ENCODE data around the gene UCN2.

The UCN2 gene

DNA sequence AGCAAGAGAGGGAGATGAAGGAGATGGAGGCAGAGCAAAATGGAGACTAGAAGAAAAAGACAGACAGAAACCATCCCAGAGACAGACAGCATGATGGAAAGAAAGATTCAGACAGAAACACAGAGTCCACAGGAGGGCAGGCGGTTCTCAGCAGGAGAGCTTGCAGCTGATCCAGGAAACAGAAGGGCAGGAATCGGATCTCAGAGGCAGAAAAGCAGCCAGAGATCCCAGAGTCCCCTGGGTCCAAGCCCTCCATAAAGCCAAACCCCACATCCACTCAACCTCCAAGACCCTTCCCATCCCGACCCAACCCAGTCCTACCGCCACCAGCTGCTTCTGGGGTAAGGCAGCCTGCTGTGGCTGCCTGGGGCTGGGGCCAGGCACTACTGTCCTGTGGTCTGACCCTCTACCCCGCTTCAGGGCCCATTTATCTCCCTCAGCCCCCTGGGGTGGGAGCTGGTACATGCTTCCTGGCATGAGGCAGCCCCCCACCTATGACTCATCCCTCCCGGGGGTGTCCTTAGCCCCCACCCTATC, at the start of gene UCN2:
TSS of gene UCN2 (minus strand) at position 400 of the 537 bp plus-strand sequence. CDS start 657 bp downstream, outside the sequence.
- DNase-seq, result no peak

DNA sequence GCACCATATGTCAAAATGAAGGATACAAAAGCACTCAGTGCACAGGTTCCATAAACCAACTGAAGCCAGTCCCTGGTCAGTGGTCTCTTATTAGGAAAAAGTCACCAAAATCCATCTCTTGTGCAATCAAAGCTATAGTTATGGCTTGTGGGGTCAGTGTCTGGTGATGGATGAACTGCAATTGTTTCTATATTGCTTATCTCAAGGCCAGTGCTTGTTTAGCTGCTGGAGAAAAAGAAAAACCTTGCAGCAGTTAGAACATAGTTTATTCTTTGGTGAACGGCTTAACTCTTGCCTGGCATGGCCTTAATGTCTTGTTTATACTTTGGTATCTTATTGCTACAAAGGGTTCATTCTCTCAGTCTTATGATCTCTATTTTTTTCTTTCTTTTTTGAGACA, 48.7 kb upstream of the UCN2 start:
- no peak for DNase-seq

DNA sequence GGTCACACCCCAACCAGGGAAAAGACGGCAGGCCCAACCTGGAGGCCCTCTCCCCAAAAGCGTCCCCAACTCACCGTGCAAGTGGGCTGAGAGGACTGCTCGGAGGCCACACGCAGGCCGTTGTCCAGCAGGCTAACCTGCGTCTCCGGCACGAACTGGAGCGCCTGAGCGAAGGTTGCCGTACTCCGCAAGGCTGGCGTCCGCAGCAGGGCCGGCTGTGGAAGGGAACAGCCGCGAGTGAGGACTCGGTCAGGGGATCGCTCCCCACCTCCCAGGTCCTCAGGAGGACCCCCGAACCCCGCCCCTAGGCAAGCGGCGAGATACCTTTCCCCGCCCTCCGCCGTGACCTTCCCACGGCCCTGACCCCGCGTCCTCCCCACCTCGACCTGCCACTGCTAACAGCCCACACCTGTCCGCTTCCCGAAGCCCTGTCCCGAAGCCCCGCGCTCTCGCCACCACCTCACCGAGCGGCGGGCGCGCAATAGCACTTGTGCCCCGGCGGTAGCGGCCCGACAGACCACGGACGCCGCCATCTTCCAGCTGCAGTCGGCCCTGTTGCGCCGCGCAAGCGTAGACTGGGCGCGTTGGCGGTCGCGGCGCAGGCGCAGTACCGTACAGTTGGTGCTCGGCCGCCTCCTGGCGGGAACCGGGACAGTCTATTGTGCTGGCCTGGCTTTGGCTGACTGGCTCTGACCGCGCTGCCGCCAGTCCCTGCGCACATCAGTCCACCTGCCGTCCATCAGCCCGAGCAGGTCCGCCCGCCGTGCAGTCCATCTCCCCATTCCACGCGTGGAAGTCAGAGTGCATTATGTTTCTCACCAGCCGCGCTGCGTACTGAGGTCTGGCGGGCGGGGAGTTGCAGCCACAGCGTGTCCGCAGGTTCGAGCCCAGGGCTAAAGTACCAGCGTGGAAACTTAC, 45.8 kb upstream of the UCN2 start, which contains the start of gene UQCRC1:
TSS of gene UQCRC1 (minus strand) at position 559 of the 918 bp plus-strand sequence. CDS start at position 533, 26 bp downstream.
- DNase-seq, result peak; percentile 92

DNA sequence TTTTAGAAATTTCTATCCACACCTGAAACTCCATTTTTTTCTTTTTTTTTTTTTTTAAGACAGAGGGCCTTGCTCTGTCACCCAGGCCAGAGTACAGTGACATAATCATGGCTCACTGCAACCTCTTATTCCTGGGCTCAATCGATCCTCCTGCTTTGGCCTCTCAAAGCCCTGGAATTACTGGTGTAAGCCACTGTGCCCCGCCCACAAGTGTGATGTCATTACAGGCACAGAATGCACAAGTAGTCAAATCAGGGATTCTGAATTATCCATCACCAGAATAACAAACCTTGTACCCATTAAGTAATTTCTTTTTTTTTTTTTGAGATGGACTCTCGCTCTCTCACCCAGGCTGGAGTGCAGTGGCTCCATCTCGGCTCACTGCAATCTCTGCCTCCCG, 43.9 kb upstream of the UCN2 start:
- DNase-seq, result no peak

GRCh38 chr3:48601622-48601994, 38.0 kb upstream of the UCN2 start:
- no peak for DNase-seq

DNA sequence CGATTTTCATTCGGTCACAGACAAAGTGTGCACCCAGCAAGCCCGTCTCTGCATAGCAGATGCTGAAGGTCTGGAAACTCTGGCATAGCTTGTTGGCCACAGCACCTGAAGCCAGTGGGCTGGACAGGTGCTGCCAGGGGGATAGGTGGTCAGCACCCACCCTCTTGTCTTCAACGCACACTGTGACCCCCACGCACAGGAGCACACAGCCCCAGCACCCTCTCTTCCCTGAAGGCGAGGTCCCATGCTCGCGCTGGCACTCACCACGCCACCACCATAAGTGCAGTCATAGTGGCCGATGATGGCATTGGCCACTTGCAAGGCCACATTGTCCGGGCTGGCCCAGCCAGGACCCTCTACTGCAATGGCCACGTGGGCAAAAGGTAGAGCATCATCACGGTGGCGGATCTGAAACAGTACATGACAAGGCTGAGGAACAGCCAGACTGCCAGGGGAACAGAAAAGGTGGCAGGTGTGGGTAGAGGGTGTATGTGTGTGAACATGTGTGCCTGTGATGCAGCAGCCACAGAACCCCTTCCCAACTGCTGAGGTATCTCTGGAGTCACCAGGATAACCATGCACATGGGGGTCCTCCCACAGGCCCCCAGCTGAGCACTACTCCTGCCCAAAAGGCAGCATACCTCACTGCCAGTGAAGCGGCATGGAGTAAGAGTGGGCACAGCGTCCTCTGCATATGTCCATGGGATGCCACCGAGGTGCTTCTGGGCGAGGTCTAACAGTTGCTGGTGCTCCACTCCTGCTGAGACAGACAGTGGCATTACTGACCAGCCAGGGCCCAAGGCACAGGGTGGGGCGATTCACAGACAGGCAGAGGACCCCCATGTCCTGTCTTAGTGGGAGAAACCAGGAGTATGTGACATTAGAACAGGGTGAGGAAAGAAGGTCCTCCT, 37.4 kb upstream of the UCN2 start:
- no peak for DNase-seq

DNA sequence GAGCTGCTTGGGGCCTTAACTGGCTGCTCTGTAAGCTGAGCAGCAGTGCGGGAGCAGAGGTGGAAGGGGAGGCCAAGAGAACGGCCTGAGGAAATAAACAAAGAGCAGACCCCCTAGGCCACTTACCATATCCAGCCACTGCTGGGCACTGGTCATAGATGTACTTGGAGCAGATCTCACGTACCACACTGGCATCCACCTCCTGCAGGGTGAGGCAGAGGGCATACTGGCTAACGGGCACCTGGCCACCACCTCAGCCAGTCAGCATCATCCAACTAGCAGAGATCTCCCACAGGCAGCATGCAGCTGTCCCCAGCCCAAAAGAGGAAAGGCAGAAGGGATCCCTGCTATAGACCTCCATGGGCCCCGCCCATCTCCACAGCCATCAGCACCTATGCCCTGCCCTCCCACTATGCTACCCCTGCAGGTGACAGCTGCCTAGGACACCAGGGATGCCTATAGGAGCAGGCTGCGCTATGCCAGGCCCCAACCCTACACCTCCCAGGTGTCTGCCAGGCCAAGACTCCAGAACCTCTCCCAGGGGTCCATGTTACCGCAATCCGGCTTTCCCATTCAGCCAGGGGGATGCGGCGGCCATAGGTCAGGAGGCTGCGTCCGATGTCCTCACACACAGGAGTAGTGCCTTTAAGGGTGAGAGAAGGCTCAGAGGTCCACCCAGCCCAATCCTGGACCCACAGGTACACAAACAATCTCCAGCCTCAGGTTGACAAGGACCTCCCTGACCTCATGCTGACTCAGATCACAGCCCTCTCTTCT, 36.1 kb upstream of the UCN2 start:
- no peak for DNase-seq

- DNase-seq, result no peak
Measured at GRCh38 chr3:48599077-48599501, 35.5 kb upstream of the UCN2 start.

DNA sequence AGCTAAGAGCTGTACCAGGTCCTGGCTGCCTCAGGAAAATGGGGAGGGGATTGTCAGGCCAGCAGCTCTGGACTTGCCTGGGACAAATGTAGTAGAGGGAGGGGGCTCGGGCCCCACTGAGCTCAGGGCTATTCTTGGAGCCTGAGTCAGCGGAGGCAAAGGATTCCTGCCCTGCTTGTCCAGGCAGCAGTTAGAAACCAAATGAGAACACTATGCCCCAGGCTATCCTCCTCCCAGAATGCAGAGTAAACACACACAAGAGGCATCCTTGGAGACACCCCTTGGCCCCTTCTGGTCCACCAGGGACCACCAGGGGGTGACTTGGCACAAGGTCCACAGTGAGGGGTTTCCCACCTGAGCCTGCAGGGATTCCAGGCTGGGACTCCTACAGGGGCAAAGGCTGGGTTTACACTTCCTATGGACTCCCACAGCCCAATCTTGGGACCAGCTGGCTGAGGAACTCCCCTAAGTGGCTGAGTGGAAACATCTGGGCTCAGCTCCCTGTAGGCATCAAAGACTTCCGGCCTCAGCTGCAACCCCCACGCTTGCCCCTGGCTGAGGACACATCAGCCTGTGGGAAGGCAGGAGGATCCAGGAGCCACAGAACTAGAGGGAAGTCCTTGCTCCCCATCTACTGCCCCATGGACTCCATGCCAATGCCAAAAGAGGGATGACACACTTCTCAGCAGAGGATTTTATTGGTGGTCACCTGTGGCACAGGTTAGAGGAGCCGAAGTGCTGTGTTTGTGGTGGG, 34.9 kb upstream of the UCN2 start:
- DNase-seq, result no peak

DNA sequence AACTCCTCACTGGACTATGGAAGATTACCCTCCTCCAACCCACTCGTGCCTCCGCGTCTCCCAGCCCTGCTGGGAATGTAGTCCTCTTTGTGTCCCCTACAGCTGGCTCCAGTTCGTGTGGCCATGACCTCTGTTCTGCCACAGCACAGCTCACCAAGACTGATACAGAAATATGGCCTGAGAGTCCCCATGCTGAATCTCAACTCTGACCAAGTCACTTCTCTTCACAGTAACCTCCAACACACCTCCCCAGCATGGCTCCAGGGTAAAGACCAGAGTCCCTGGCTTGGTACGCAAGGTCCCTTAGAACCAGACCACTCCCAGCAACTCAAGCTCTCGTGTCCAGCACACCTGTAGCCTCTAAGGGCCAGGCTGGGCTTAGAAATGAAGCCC, 33.8 kb upstream of the UCN2 start:
- DNase-seq, result no peak

- DNase-seq, result no peak
Measured at GRCh38 chr3:48596676-48597407, 33.3 kb upstream of the UCN2 start.

GRCh38 chr3:48596157-48596556, 32.6 kb upstream of the UCN2 start:
- DNase-seq, result no peak

DNA sequence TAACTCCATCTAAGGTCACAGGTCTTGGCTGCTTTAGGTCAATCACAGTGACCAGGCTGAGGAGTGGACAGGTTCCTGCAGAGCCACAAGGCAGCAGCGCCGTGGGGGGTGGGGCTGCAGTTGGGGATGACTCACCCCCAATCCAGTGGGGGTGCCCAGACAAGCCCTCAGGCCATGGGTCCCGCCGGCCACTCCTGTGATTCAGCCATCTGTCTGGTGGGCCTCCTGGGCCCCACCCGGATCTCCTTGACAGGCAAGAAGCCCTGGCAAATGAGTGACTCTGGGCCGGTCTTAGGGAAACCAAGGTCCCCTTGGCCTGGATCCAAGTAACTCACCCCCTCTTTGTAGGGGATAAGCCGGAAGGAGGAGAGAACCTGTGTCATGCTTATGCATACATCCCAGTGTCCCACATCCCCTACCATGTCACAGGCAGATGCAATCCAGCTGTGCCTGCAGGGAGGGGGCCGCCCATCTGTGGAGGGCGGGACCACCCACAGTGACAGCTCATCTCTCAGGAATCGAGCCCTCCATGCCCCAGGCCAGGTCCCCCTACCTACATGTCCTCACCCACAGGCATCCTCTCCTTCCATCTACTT, 32.0 kb upstream of the UCN2 start:
- no peak for DNase-seq

DNA sequence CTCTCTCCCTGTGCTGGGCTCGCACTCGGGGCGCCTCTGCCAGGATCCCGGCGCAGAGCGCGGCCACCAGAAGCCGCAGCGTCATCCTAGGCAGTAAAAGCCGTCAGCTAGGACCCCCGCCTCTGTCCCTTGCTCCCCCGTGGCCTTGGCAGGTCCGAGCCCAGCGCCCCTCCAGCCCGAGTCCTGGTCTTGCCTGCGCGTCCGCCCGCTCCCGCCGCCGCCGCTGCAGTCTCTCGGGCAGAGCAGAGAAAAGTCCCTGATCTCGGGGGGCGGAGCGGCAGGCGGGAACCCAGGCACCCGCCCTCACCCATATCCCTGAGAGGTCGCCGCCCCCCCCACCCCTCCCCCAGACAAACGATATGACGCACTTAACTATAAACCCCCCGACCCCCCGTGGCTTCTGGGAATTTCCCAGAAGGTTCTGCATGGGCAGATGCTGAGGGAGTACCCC, 31.5 kb upstream of the UCN2 start, which contains the start of gene COL7A1:
TSS of gene COL7A1 (minus strand) at position 255 of the 451 bp plus-strand sequence. CDS start at position 85, 170 bp downstream.
- DNase-seq, result no peak

- no peak for DNase-seq
Measured at GRCh38 chr3:48594417-48595049, 31.0 kb upstream of the UCN2 start.

- no peak for DNase-seq
Measured at GRCh38 chr3:48593337-48593736, 29.8 kb upstream of the UCN2 start.

DNA sequence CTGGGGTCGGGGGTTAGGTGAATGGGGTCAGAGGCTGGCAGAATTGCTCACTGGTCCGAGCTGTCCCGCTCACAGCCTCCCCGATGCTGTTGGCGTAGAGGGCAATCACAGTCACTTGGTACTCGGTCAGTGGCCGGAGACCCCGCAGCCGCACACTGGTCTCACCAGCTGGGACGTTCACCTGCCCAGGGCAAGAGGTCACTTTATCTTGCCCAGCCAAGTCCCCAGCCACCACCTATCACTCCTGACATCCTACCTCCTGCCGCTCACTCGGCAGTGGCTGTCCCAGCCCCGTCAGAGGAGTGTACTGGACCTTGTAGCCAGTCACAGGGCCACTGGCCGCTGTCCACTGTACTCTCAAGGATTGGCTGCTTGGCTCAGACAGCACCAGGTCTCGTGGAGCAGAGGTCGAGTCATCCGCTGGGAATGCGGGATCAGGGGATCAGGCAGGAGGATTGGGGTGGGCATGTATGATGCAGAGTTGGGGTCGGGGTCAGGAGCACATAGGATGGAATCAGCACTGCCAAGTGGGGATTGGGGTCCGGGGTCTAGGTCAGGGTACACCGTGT, 29.0 kb upstream of the UCN2 start:
- no peak for DNase-seq

- no peak for DNase-seq
Measured at GRCh38 chr3:48591886-48592518, 28.4 kb upstream of the UCN2 start.

GRCh38 chr3:48591436-48591835, 27.9 kb upstream of the UCN2 start:
- DNase-seq, result no peak

Data from stimulated activated CD4-positive, alpha-beta T cell treated with anti-CD3 and anti-CD28 coated beads, Interleukin-4, amount 100 ng/mL, for 24 hours (primary cell).